Measurements from ENCODE around the gene VAPB. TPM values are rescaled to one million over a fixed set of nuclear protein-coding genes. Genes with fewer than 3 reads are reported as not detected.

The VAPB gene
- total RNA-seq, 2 donors from 2014 or later: 57.4 to 63.5 TPM

DNA sequence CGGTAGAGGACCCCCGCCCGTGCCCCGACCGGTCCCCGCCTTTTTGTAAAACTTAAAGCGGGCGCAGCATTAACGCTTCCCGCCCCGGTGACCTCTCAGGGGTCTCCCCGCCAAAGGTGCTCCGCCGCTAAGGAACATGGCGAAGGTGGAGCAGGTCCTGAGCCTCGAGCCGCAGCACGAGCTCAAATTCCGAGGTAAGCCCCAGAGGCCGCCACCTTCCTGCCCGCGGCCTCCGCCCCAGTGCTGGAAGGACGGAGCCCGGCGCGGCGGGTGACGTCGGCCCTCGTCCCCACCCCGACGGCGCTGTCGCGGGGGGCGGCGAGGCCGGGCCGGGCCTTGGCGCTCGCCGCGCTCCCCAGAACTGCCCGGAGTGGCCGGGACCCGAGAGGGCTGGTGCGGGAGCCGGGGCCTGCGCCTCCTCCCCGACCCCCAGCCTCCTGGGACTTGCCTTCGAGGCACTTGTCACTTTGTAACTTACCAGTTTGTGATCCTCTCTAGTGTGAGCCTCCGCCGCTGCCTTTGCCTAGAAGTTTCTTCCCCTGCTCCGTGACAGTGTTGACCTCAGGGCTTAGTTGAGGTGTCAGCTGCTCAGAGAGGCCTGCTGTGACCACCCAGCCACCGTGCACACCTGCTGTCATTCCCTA, 417 bp downstream of the VAPB start:
- peak; percentile 30 for DNase-seq
- intact Hi-C loops (cut with DNase I): loop anchor here (2.0 kb wide), 1 partner anchor 79 kb away; no protein-coding TSS in a partner anchor
- Histone ChIP-seq H3K4me1 (peaks cover 23% of the 10 kb centered on the region), H3K36me3 (no peaks in the 10 kb centered on the region), H3K27me3 (no peaks in the 10 kb centered on the region), H3K9ac (ENCODE audit: low read depth in 2 of 2, low read length in 2 of 2) (peak overlapping the region; percentile 72 to 93), H3K4me3 (peak overlapping the region; percentile 88), H3K9me3 (no peaks in the 10 kb centered on the region), H3K27ac (peak overlapping the region; percentile 83)
- TF ChIP-seq, protein P1, sequence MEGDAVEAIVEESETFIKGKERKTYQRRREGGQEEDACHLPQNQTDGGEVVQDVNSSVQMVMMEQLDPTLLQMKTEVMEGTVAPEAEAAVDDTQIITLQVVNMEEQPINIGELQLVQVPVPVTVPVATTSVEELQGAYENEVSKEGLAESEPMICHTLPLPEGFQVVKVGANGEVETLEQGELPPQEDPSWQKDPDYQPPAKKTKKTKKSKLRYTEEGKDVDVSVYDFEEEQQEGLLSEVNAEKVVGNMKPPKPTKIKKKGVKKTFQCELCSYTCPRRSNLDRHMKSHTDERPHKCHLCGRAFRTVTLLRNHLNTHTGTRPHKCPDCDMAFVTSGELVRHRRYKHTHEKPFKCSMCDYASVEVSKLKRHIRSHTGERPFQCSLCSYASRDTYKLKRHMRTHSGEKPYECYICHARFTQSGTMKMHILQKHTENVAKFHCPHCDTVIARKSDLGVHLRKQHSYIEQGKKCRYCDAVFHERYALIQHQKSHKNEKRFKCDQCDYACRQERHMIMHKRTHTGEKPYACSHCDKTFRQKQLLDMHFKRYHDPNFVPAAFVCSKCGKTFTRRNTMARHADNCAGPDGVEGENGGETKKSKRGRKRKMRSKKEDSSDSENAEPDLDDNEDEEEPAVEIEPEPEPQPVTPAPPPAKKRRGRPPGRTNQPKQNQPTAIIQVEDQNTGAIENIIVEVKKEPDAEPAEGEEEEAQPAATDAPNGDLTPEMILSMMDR (IDR thresholded peaks at IDR 0.05): no peak

DNA sequence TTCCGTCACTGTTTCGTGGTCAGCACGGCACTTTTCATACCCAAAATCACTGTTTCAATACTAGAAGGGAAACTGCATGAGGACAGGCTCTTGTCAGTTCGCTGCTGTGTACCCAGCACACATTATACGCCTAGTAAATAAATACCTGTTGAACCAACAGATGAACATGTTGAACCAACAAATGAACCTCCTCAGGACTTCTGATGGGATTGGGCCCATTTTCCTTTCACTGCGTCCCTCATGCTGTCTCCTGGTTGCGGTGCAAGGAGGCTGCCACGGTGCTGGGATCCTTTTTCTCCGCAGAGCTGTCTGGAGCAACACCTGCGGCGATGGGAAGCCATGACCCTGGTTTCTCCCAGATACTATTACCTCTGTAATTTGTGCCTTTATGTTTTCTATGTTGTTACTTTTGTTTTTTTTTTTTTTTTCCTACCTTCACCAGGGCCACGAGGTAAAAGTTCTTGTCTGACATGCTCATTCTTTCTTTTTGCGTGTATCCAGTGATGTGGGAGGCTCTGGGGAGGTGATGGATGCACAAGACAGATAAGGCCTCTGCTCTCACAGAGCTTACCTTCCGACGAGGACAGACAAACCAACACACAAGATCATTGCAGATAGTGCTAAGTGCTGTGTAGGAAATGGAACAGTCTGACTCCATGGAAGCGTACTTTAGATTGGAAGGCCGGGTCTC, 1.1 kb downstream of the VAPB start:
- Histone ChIP-seq H3K4me1 (peaks cover 28% of the 10 kb centered on the region), H3K9ac (ENCODE audit: low read depth in 2 of 2, low read length in 2 of 2) (peak overlapping the region; percentile 72 to 93), H3K36me3 (no peaks in the 10 kb centered on the region), H3K4me3 (peak overlapping the region; percentile 88), H3K27me3 (no peaks in the 10 kb centered on the region), H3K27ac (peak overlapping the region; percentile 83), H3K9me3 (no peaks in the 10 kb centered on the region)
- no peak for DNase-seq
- intact Hi-C loops (cut with DNase I): loop anchor here (2.0 to 5.0 kb wide), 2 partner anchors 57 to 79 kb away; no protein-coding TSS in a partner anchor
- TF ChIP-seq, protein P1 (IDR thresholded peaks at IDR 0.05): no peak

DNA sequence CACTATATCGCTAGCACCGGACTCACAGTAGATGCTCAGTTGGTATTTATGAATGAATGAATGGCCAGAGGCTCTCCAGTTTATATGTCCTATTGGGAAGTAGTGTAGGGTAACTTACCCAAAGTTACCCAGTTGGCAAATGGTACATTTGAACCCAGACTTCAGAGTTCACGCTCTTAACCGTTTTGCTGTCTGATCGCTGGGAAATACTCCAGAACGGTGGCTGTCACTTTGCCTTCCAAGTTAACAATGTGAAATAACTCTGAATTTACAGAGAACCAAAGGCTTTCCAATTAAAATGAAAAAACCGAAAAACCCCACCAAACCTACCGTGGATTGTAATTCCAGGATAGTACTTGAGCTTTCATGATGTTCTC, 1.6 kb downstream of the VAPB start:
- Histone ChIP-seq H3K9me3 (no peaks in the 10 kb centered on the region), H3K27me3 (no peaks in the 10 kb centered on the region), H3K4me3 (no peak overlapping the region), H3K27ac (no peak overlapping the region), H3K36me3 (no peaks in the 10 kb centered on the region), H3K9ac (ENCODE audit: low read depth in 2 of 2, low read length in 2 of 2) (no peak overlapping the region), H3K4me1 (peaks cover 28% of the 10 kb centered on the region)
- TF ChIP-seq, protein P1 (IDR thresholded peaks at IDR 0.05): no peak
- intact Hi-C loops (cut with DNase I): loop anchor here (5.0 kb wide), 1 partner anchor 57 kb away; no protein-coding TSS in a partner anchor
- DNase-seq: no peak

DNA sequence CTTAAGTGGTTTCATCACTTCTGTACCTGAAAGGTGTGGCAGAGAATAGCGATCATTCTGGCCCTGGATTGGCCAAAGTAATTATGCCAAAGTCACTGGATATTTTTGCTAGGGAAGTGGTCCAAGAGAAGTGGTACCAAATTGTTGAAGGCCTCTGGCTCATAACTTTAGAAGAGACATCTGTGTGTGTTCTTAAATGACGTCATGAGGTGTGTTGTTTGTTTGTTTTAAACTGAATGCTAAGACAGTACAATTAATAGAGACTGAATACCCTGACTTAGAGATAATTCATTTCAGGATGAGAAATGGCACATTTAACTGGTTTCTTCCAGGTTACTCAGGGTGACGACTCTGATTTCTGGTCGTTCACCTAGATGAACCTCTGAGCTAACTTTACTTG, 3.3 kb downstream of the VAPB start:
- Histone ChIP-seq H3K4me3 (no peak overlapping the region), H3K27ac (no peak overlapping the region), H3K4me1 (peaks cover 28% of the 10 kb centered on the region), H3K9me3 (no peaks in the 10 kb centered on the region), H3K27me3 (no peaks in the 10 kb centered on the region), H3K9ac (ENCODE audit: low read depth in 2 of 2, low read length in 2 of 2) (no peak overlapping the region), H3K36me3 (no peaks in the 10 kb centered on the region)
- DNase-seq: no peak
- intact Hi-C loops (cut with DNase I): loop anchor here (5.0 kb wide), 1 partner anchor 55 kb away; no protein-coding TSS in a partner anchor
- TF ChIP-seq, protein P1 (IDR thresholded peaks at IDR 0.05): no peak

DNA sequence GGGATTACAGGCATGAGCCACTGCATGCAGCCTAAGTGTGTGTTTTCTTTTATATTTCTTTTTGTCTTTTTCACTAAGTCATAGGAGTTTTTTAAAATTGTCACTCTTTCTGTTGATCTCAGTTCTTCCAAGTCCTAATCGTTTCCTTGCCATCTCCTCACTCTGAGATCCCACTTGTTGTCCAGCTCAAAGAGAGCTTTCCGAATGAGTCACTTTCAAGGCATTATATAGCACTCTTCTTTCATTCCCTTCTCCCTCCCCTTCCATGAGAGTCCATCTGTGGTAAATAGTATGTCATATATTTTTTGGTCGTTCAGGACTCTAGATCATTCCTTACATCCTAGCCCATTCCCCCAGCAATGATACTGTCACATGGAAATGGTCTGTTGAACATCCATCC, 4.3 kb downstream of the VAPB start:
- no peak for DNase-seq
- H3K9me3 ChIP-seq: no peaks in the 10 kb centered on the region
- no peaks in the 10 kb centered on the region for H3K27me3 ChIP-seq
- intact Hi-C loops (cut with DNase I): loop anchor here (5.0 kb wide), 1 partner anchor 54 kb away; no protein-coding TSS in a partner anchor
- H3K27ac ChIP-seq: no peak overlapping the region
- TF ChIP-seq, protein P1 (IDR thresholded peaks at IDR 0.05): no peak
- H3K36me3 ChIP-seq: no peaks in the 10 kb centered on the region
- H3K4me3 ChIP-seq: no peak overlapping the region
- no peak overlapping the region for H3K9ac ChIP-seq (ENCODE audit: low read depth in 2 of 2, low read length in 2 of 2)
- H3K4me1 ChIP-seq: peaks cover 28% of the 10 kb centered on the region
